ENCODE results near the gene TLL1.

Gene TLL1

GRCh38 chr4:165844161-165844560, 28.9 kb upstream of the TLL1 start:
- H3K4me3 ChIP-seq: no peak overlapping the region
- H3K27ac ChIP-seq: no peak overlapping the region
- H3K36me3 ChIP-seq (ENCODE audit: insufficient read depth, low read length): no peaks in the 10 kb centered on the region
- DNase-seq (ENCODE audit: low read depth, low spot score): no peak
- TF ChIP-seq POLR2AphosphoS5 (IDR thresholded peaks at IDR 0.05; ENCODE audit: borderline replicate concordance, low read depth, low read length) (no peak), EZH2 (IDR thresholded peaks at IDR 0.05) (no peak)
- no peaks in the 10 kb centered on the region for H3K9me3 ChIP-seq (ENCODE audit: low read depth, low read length)
- no peak overlapping the region for H3K9ac ChIP-seq (ENCODE audit: insufficient read length)

- peak overlapping the region; percentile 64 for H3K4me3 ChIP-seq
- peak overlapping the region; percentile 45 for H3K9ac ChIP-seq (ENCODE audit: insufficient read length)
- no peaks in the 10 kb centered on the region for H3K9me3 ChIP-seq (ENCODE audit: low read depth, low read length)
- H3K27ac ChIP-seq: peak overlapping the region; percentile 83
- peak; percentile 34 for DNase-seq (ENCODE audit: low read depth, low spot score)
- TF ChIP-seq POLR2AphosphoS5 (IDR thresholded peaks at IDR 0.05; ENCODE audit: borderline replicate concordance, low read depth, low read length): no peak
- no peak for TF ChIP-seq FOXP2 (optimal IDR thresholded peaks at IDR 0.05; ENCODE audit: control extremely low read depth, extremely low read length, insufficient read depth)
- TF ChIP-seq EZH2 (IDR thresholded peaks at IDR 0.05): no peak
- H3K36me3 ChIP-seq (ENCODE audit: insufficient read depth, low read length): no peaks in the 10 kb centered on the region
Observed at GRCh38 chr4:165851256-165851655, 21.8 kb upstream of the TLL1 start.

GRCh38 chr4:165855191-165855590, 17.8 kb upstream of the TLL1 start:
- H3K9me3 ChIP-seq (ENCODE audit: low read depth, low read length): no peaks in the 10 kb centered on the region
- H3K4me3 ChIP-seq: no peak overlapping the region
- TF ChIP-seq POLR2AphosphoS5 (IDR thresholded peaks at IDR 0.05; ENCODE audit: borderline replicate concordance, low read depth, low read length) (no peak), EZH2 (IDR thresholded peaks at IDR 0.05) (no peak), FOXP2 (optimal IDR thresholded peaks at IDR 0.05; ENCODE audit: control extremely low read depth, extremely low read length, insufficient read depth) (no peak)
- no peak overlapping the region for H3K9ac ChIP-seq (ENCODE audit: insufficient read length)
- H3K27ac ChIP-seq: no peak overlapping the region
- no peak for DNase-seq (ENCODE audit: low read depth, low spot score)
- no peaks in the 10 kb centered on the region for H3K36me3 ChIP-seq (ENCODE audit: insufficient read depth, low read length)

- Histone ChIP-seq H3K27ac (no peak overlapping the region), H3K9me3 (ENCODE audit: low read depth, low read length) (no peaks in the 10 kb centered on the region), H3K9ac (ENCODE audit: insufficient read length) (no peak overlapping the region), H3K4me3 (no peak overlapping the region), H3K36me3 (ENCODE audit: insufficient read depth, low read length) (no peaks in the 10 kb centered on the region)
- DNase-seq (ENCODE audit: low read depth, low spot score): no peak
- TF ChIP-seq POLR2AphosphoS5 (IDR thresholded peaks at IDR 0.05; ENCODE audit: borderline replicate concordance, low read depth, low read length) (no peak), EZH2 (IDR thresholded peaks at IDR 0.05) (no peak)
Observed at GRCh38 chr4:165861363-165861762, 11.7 kb upstream of the TLL1 start.

- Histone ChIP-seq H3K36me3 (ENCODE audit: insufficient read depth, low read length) (no peaks in the 10 kb centered on the region), H3K9me3 (ENCODE audit: low read depth, low read length) (no peaks in the 10 kb centered on the region), H3K9ac (ENCODE audit: insufficient read length) (no peak overlapping the region), H3K27ac (no peak overlapping the region), H3K4me3 (no peak overlapping the region)
- TF ChIP-seq EZH2 (IDR thresholded peaks at IDR 0.05): no peak
- no peak for TF ChIP-seq FOXP2 (optimal IDR thresholded peaks at IDR 0.05; ENCODE audit: control extremely low read depth, extremely low read length, insufficient read depth)
- no peak for TF ChIP-seq POLR2AphosphoS5 (IDR thresholded peaks at IDR 0.05; ENCODE audit: borderline replicate concordance, low read depth, low read length)
- DNase-seq (ENCODE audit: low read depth, low spot score): no peak
Observed at GRCh38 chr4:165864271-165864670, 8.8 kb upstream of the TLL1 start.

- TF ChIP-seq EZH2 (IDR thresholded peaks at IDR 0.05) (no peak), POLR2AphosphoS5 (IDR thresholded peaks at IDR 0.05; ENCODE audit: borderline replicate concordance, low read depth, low read length) (no peak)
- DNase-seq (ENCODE audit: low read depth, low spot score): no peak
- Histone ChIP-seq H3K36me3 (ENCODE audit: insufficient read depth, low read length) (no peaks in the 10 kb centered on the region), H3K9me3 (ENCODE audit: low read depth, low read length) (no peaks in the 10 kb centered on the region), H3K9ac (ENCODE audit: insufficient read length) (no peak overlapping the region), H3K27ac (peak overlapping the region; percentile 39; the same call in 1 of the 2 replicates), H3K4me3 (no peak overlapping the region)
Observed at GRCh38 chr4:165866019-165866650, 6.9 kb upstream of the TLL1 start.

GRCh38 chr4:165867961-165868360, 5.1 kb upstream of the TLL1 start:
- Histone ChIP-seq H3K9ac (ENCODE audit: insufficient read length) (no peak overlapping the region), H3K4me3 (no peak overlapping the region), H3K36me3 (ENCODE audit: insufficient read depth, low read length) (no peaks in the 10 kb centered on the region), H3K9me3 (ENCODE audit: low read depth, low read length) (no peaks in the 10 kb centered on the region), H3K27ac (no peak overlapping the region)
- no peak for DNase-seq (ENCODE audit: low read depth, low spot score)
- TF ChIP-seq POLR2AphosphoS5 (IDR thresholded peaks at IDR 0.05; ENCODE audit: borderline replicate concordance, low read depth, low read length) (no peak), FOXP2 (optimal IDR thresholded peaks at IDR 0.05; ENCODE audit: control extremely low read depth, extremely low read length, insufficient read depth) (no peak), EZH2 (IDR thresholded peaks at IDR 0.05) (no peak)

- no peak for TF ChIP-seq EZH2 (IDR thresholded peaks at IDR 0.05)
- TF ChIP-seq FOXP2 (optimal IDR thresholded peaks at IDR 0.05; ENCODE audit: control extremely low read depth, extremely low read length, insufficient read depth): no peak
- TF ChIP-seq POLR2AphosphoS5 (IDR thresholded peaks at IDR 0.05; ENCODE audit: borderline replicate concordance, low read depth, low read length): no peak
Observed at GRCh38 chr4:165873298-165874071, 448 bp downstream of the TLL1 start.

More at GRCh38 chr4:165873298-165874071, 448 bp downstream of the TLL1 start:
- Histone ChIP-seq H3K27ac (no peak overlapping the region), H3K36me3 (ENCODE audit: insufficient read depth, low read length) (no peaks in the 10 kb centered on the region), H3K9me3 (ENCODE audit: low read depth, low read length) (no peaks in the 10 kb centered on the region), H3K9ac (ENCODE audit: insufficient read length) (peak overlapping the region; percentile 52), H3K4me3 (peak overlapping the region; percentile 87)
- DNase-seq (ENCODE audit: low read depth, low spot score): no peak
